Measurements from ENCODE around the gene KIDINS220. TPM values are rescaled to one million over a fixed set of nuclear protein-coding genes. Genes with fewer than 3 reads are reported as not detected.
A peak's percentile ranks its signal among the peaks of the same experiment; 100 is the strongest.

The KIDINS220 gene
- total and polyA plus RNA-seq, 2 of the 13 experiments (the other 11 are each of a cell fraction or from before 2014, with no cell fraction given), result 25.2 to 32.3 TPM

- TF ChIP-seq, protein P1, sequence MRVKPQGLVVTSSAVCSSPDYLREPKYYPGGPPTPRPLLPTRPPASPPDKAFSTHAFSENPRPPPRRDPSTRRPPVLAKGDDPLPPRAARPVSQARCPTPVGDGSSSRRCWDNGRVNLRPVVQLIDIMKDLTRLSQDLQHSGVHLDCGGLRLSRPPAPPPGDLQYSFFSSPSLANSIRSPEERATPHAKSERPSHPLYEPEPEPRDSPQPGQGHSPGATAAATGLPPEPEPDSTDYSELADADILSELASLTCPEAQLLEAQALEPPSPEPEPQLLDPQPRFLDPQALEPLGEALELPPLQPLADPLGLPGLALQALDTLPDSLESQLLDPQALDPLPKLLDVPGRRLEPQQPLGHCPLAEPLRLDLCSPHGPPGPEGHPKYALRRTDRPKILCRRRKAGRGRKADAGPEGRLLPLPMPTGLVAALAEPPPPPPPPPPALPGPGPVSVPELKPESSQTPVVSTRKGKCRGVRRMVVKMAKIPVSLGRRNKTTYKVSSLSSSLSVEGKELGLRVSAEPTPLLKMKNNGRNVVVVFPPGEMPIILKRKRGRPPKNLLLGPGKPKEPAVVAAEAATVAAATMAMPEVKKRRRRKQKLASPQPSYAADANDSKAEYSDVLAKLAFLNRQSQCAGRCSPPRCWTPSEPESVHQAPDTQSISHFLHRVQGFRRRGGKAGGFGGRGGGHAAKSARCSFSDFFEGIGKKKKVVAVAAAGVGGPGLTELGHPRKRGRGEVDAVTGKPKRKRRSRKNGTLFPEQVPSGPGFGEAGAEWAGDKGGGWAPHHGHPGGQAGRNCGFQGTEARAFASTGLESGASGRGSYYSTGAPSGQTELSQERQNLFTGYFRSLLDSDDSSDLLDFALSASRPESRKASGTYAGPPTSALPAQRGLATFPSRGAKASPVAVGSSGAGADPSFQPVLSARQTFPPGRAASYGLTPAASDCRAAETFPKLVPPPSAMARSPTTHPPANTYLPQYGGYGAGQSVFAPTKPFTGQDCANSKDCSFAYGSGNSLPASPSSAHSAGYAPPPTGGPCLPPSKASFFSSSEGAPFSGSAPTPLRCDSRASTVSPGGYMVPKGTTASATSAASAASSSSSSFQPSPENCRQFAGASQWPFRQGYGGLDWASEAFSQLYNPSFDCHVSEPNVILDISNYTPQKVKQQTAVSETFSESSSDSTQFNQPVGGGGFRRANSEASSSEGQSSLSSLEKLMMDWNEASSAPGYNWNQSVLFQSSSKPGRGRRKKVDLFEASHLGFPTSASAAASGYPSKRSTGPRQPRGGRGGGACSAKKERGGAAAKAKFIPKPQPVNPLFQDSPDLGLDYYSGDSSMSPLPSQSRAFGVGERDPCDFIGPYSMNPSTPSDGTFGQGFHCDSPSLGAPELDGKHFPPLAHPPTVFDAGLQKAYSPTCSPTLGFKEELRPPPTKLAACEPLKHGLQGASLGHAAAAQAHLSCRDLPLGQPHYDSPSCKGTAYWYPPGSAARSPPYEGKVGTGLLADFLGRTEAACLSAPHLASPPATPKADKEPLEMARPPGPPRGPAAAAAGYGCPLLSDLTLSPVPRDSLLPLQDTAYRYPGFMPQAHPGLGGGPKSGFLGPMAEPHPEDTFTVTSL (CRISPR knock-in tag; IDR thresholded peaks at IDR 0.05; ENCODE audit: borderline replicate concordance), result no peak
- no peak for TF ChIP-seq MEIS1 (CRISPR knock-in tag; IDR thresholded peaks at IDR 0.05; ENCODE audit: borderline replicate concordance)
- TF ChIP-seq CCAR2 (optimal IDR thresholded peaks at IDR 0.05; ENCODE audit: low read depth, low read length), result no peak
- 0 out of 2 replicates have a peak, but pooled peaks have one; percentile 15 for TF ChIP-seq ZNF567 (CRISPR knock-in tag; IDR thresholded peaks at IDR 0.05; ENCODE audit: borderline replicate concordance)
- TF ChIP-seq FOXP4 (CRISPR knock-in tag; IDR thresholded peaks at IDR 0.05), result 0 out of 2 replicates have a peak, but pooled peaks have one; percentile 33
- peak; percentile 4; the same call in 1 of the 2 replicates for TF ChIP-seq STAG1 (CRISPR knock-in tag; IDR thresholded peaks at IDR 0.05)
- TF ChIP-seq PHF21A (CRISPR knock-in tag; IDR thresholded peaks at IDR 0.05), result peak; percentile 38; the same call in 1 of the 2 replicates
- 0 out of 2 replicates have a peak, but pooled peaks have one; percentile 0 for TF ChIP-seq ZNF337 (CRISPR knock-in tag; IDR thresholded peaks at IDR 0.05; ENCODE audit: borderline replicate concordance, low read depth)
- 0 out of 2 replicates have a peak, but pooled peaks have one; percentile 29 for TF ChIP-seq ZNF574 (CRISPR knock-in tag; IDR thresholded peaks at IDR 0.05)
- peak; percentile 24 for TF ChIP-seq TEAD3 (CRISPR knock-in tag; optimal IDR thresholded peaks at IDR 0.05; ENCODE audit: borderline replicate concordance)
- no peak for TF ChIP-seq RFX5 (IDR thresholded peaks at IDR 0.05; ENCODE audit: low read depth, low read length)
- peak in 1 of 2 experiments; percentile 32; a peak in 1 of 4 replicates for TF ChIP-seq POLR2A (IDR thresholded peaks at IDR 0.05; ENCODE audit: insufficient read depth in 1 of 2, low read depth in 2 of 2, low read length in 2 of 2)
- TF ChIP-seq, protein P2, sequence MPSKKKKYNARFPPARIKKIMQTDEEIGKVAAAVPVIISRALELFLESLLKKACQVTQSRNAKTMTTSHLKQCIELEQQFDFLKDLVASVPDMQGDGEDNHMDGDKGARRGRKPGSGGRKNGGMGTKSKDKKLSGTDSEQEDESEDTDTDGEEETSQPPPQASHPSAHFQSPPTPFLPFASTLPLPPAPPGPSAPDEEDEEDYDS (CRISPR knock-in tag; IDR thresholded peaks at IDR 0.05), result 0 out of 2 replicates have a peak, but pooled peaks have one; percentile 17
- TF ChIP-seq NFIB (CRISPR knock-in tag; IDR thresholded peaks at IDR 0.05; ENCODE audit: borderline replicate concordance), result no peak
- TF ChIP-seq ZNF501 (CRISPR knock-in tag; IDR thresholded peaks at IDR 0.05), result 0 out of 2 replicates have a peak, but pooled peaks have one; percentile 17
- TF ChIP-seq U2AF1 (optimal IDR thresholded peaks at IDR 0.05; ENCODE audit: low read depth, low read length), result no peak
- 0 out of 2 replicates have a peak, but pooled peaks have one; percentile 12 for TF ChIP-seq POGZ (CRISPR knock-in tag; IDR thresholded peaks at IDR 0.05)
Observed at GRCh38 chr2:8682719-8683667, 154.4 kb downstream of the KIDINS220 start (continued).

All from HepG2 (cell line).